CD4-positive, alpha-beta T cell (primary cell): ENCODE data around the gene KCNQ1OT1. TPM values are rescaled to one million over a fixed set of nuclear protein-coding genes. Genes with fewer than 3 reads are reported as not detected.

ENCODE experiments used
- ATAC-seq: fragments of 200-7000 bp; cut with Tn5 transposase; one replicate; pipeline ENCODE4 v1.10.0; 2022; ENCODE audit warnings: mild to moderate bottlenecking; ENCODE audit not compliant: poor library complexity
- CTCF ChIA-PET: fragments of 350-600 bp; sonication (Branson Sonifier 250); formaldehyde crosslinking; loops from one replicate; lab custom pipeline; 2021; ENCODE audit warnings: antibody characterized with exemption, inconsistent platforms; lab: Charles Lee
- POLR2A ChIA-PET: fragments of 350-600 bp; sonication (Branson Sonifier 250); formaldehyde crosslinking; loops from one replicate; lab custom pipeline; 2021; ENCODE audit warnings: antibody characterized with exemption, inconsistent platforms; lab: Charles Lee
- DNase-seq, 14 experiments: peaks; one replicate each; pipeline ENCODE4 v3.0.0-alpha.2; 2013 to 2020; ENCODE audit warnings: mixed read lengths in 2 of 14
- H3K27ac ChIP-seq, 2 donors: one replicate each; pipeline versions ENCODE4 v1.5.1 to v1.7.0; 2013; ENCODE audit warnings: low read length in 2 of 2, low read depth in 1 of 2, mild to moderate bottlenecking in 1 of 2
- H3K27me3 ChIP-seq, 2 experiments: 1 replicate in 1 of 2; 2 replicates in 1 of 2; pipeline versions ENCODE4 v1.6.1 to v1.7.0; 2013; ENCODE audit warnings: low read length in 2 of 2, control low read depth in 1 of 2, mild to moderate bottlenecking in 1 of 2, moderate library complexity in 1 of 2; ENCODE audit not compliant: insufficient read depth in 2 of 2, control insufficient read depth in 1 of 2
- H3K36me3 ChIP-seq: one replicate; pipeline ENCODE4 v1.6.1; 2013; ENCODE audit warnings: low read length, control low read depth; ENCODE audit not compliant: insufficient read depth
- H3K4me1 ChIP-seq: one replicate; pipeline ENCODE4 v1.6.1; 2013; ENCODE audit warnings: low read length, control low read depth; ENCODE audit not compliant: insufficient read depth
- H3K4me3 ChIP-seq: one replicate; pipeline ENCODE4 v1.5.1; 2013; ENCODE audit warnings: mild to moderate bottlenecking, low read length, moderate library complexity
- H3K9me3 ChIP-seq, 2 experiments: 1 replicate in 1 of 2; 2 replicates in 1 of 2; pipeline versions ENCODE4 v1.6.1 to v1.7.0; 2013; ENCODE audit warnings: low read length in 2 of 2, mild to moderate bottlenecking in 2 of 2, control low read depth in 1 of 2, moderate library complexity in 1 of 2; ENCODE audit not compliant: control insufficient read depth in 1 of 2, insufficient read depth in 1 of 2
- H3K27ac Mint-ChIP-seq: one replicate; pipeline ENCODE4 v1.8.0; 2020; ENCODE audit warnings: mixed read lengths
- H3K27me3 Mint-ChIP-seq: one replicate; pipeline ENCODE4 v1.8.0; 2021; ENCODE audit warnings: mixed read lengths
- H3K36me3 Mint-ChIP-seq: one replicate; pipeline ENCODE4 v1.8.0; 2021; ENCODE audit warnings: low read depth, mixed read lengths
- H3K4me1 Mint-ChIP-seq: one replicate; pipeline ENCODE4 v1.8.0; 2021; ENCODE audit warnings: low read depth, mixed read lengths
- H3K4me3 Mint-ChIP-seq: one replicate; pipeline ENCODE4 v1.8.0; 2020; ENCODE audit warnings: mild to moderate bottlenecking, mixed read lengths
- H3K9me3 Mint-ChIP-seq: one replicate; pipeline ENCODE4 v1.8.0; 2020; ENCODE audit warnings: mixed read lengths
- intact Hi-C, 2 experiments: fragments of 100-400 bp; cut with DNase I in 1 of 2; cut with micrococcal nuclease in 1 of 2; formaldehyde crosslinking; loops; one replicate each; pipeline versions ENCODE4 v1.15.1 to v1.9.0; 2023 to 2025; cut with DNase I, micrococcal nuclease
- total RNA-seq, 174 experiments: library from RNA in 2 of 174; stranded (reverse) in 2 of 174; gene quantifications; one replicate each; pipeline ENCODE4 v1.2.3 and lab custom pipeline; 2021 to 2026
- TF ChIP-seq, protein P1 (sequence below): fragments of 200-600 bp; IDR thresholded peaks from one replicate; pipeline ENCODE4 v1.8.0; 2022; ENCODE audit warnings: antibody characterized with exemption, mild to moderate bottlenecking

KCNQ1OT1 gene
- total RNA-seq, 2 experiments from 2014 or later = 0.17 to 0.22 TPM

GRCh38 chr11:2724104-2724503 is 24.3 kb upstream of the KCNQ1OT1 start:
- ATAC-seq (no peak), DNase-seq (no peak)
- peaks cover 8% of the 10 kb centered on the region for H3K36me3 Mint-ChIP-seq
- no peaks in the 10 kb centered on the region for H3K4me1 ChIP-seq
- H3K27me3 ChIP-seq = no peaks in the 10 kb centered on the region
- no peaks in the 10 kb centered on the region for H3K27me3 Mint-ChIP-seq
- CTCF ChIA-PET = no interaction called here
- POLR2A ChIA-PET = no interaction called here
- TF ChIP-seq, protein P1, sequence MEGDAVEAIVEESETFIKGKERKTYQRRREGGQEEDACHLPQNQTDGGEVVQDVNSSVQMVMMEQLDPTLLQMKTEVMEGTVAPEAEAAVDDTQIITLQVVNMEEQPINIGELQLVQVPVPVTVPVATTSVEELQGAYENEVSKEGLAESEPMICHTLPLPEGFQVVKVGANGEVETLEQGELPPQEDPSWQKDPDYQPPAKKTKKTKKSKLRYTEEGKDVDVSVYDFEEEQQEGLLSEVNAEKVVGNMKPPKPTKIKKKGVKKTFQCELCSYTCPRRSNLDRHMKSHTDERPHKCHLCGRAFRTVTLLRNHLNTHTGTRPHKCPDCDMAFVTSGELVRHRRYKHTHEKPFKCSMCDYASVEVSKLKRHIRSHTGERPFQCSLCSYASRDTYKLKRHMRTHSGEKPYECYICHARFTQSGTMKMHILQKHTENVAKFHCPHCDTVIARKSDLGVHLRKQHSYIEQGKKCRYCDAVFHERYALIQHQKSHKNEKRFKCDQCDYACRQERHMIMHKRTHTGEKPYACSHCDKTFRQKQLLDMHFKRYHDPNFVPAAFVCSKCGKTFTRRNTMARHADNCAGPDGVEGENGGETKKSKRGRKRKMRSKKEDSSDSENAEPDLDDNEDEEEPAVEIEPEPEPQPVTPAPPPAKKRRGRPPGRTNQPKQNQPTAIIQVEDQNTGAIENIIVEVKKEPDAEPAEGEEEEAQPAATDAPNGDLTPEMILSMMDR = no peak
- H3K4me3 ChIP-seq = no peak overlapping the region
- intact Hi-C loops = loop anchor here in 1 of 2 experiments (10.0 kb wide), 1 partner anchor 149 kb away; no protein-coding TSS in a partner anchor
- H3K36me3 ChIP-seq = no peaks in the 10 kb centered on the region
- H3K4me1 Mint-ChIP-seq = no peaks in the 10 kb centered on the region
- H3K27ac Mint-ChIP-seq = no peak overlapping the region
- no peak overlapping the region for H3K27ac ChIP-seq
- no peaks in the 10 kb centered on the region for H3K9me3 ChIP-seq
- H3K9me3 Mint-ChIP-seq = no peaks in the 10 kb centered on the region
- H3K4me3 Mint-ChIP-seq = no peak overlapping the region

GRCh38 chr11:2722955-2723354 is 23.2 kb upstream of the KCNQ1OT1 start:
- TF ChIP-seq, protein P1 = no peak
- intact Hi-C loops = loop anchor here in 1 of 2 experiments (10.0 kb wide), 1 partner anchor 148 kb away; no protein-coding TSS in a partner anchor
- Histone ChIP-seq H3K4me1 (no peaks in the 10 kb centered on the region), H3K27ac (no peak overlapping the region), H3K4me3 (no peak overlapping the region), H3K27me3 (no peaks in the 10 kb centered on the region), H3K9me3 (no peaks in the 10 kb centered on the region), H3K36me3 (no peaks in the 10 kb centered on the region)
- H3K27me3 Mint-ChIP-seq = no peaks in the 10 kb centered on the region
- POLR2A ChIA-PET = no interaction called here
- H3K4me3 Mint-ChIP-seq = no peak overlapping the region
- no peaks in the 10 kb centered on the region for H3K4me1 Mint-ChIP-seq
- peaks cover 8% of the 10 kb centered on the region for H3K36me3 Mint-ChIP-seq
- CTCF ChIA-PET = no interaction called here
- no peak for ATAC-seq
- no peaks in the 10 kb centered on the region for H3K9me3 Mint-ChIP-seq
- no peak for DNase-seq
- H3K27ac Mint-ChIP-seq = no peak overlapping the region

DNA sequence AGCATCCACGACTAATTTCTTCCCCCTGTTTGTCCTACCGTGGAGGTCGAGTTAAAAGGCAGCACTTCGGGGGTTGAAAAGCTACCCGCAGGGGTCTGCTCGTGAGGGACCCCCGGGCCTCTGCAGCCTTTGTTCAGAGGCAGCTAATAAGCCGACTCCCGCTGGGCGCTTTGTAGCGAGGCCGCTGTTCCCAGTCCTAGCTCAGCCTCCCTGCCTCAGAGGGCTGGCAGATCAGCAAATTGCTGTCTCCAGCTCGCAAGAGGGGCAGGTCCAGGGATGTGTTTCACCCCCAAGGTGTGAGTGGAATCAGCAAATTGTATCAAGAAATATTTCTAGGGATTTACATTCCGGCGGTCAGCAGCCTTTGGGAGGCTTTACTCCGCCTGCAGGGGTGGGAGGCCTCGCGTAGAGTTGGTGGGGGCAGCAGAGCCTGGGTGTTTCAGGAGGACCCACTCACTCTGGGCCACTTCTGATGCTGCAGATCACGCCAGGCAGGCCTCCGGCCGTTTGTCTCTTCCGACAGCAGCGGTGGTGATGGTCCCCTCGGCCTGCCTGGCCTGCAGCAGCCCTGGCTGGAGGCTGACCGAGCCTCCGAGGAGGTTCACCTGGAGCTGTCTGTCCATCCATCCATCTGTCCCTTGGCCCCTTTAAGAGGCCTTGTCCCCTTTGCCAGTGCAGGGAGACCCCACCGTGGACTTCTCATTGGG is 21.6 kb upstream of the KCNQ1OT1 start:
- ATAC-seq (no peak), DNase-seq (no peak)
- no peak overlapping the region for H3K4me3 ChIP-seq
- H3K4me1 ChIP-seq = no peaks in the 10 kb centered on the region
- no peaks in the 10 kb centered on the region for H3K9me3 ChIP-seq
- H3K9me3 Mint-ChIP-seq = no peaks in the 10 kb centered on the region
- H3K4me3 Mint-ChIP-seq = no peak overlapping the region
- no peaks in the 10 kb centered on the region for H3K36me3 ChIP-seq
- TF ChIP-seq, protein P1 = no peak
- no peaks in the 10 kb centered on the region for H3K27me3 ChIP-seq
- H3K4me1 Mint-ChIP-seq = no peaks in the 10 kb centered on the region
- intact Hi-C loops = loop anchor here in 1 of 2 experiments (10.0 kb wide), 1 partner anchor 147 kb away; no protein-coding TSS in a partner anchor
- H3K36me3 Mint-ChIP-seq = peaks cover 8% of the 10 kb centered on the region
- ChIA-PET CTCF (interaction anchor here (0.9 kb wide), 1 partner anchor 170 kb away, joined by 3 read pairs; no protein-coding TSS in a partner anchor), POLR2A (no interaction called here)
- no peak overlapping the region for H3K27ac ChIP-seq
- no peaks in the 10 kb centered on the region for H3K27me3 Mint-ChIP-seq
- no peak overlapping the region for H3K27ac Mint-ChIP-seq
